HG03342 (cell line): ENCODE measurements around the gene SEMA5A.

Experiments used
- ATAC-seq: cut with Tn5 transposase; IDR thresholded peaks from one replicate; pipeline ENCODE4 v1.9.1; 2021; ENCODE audit warnings: mild to moderate bottlenecking, moderate library complexity; ENCODE audit not compliant: unreplicated experiment

SEMA5A gene

DNA sequence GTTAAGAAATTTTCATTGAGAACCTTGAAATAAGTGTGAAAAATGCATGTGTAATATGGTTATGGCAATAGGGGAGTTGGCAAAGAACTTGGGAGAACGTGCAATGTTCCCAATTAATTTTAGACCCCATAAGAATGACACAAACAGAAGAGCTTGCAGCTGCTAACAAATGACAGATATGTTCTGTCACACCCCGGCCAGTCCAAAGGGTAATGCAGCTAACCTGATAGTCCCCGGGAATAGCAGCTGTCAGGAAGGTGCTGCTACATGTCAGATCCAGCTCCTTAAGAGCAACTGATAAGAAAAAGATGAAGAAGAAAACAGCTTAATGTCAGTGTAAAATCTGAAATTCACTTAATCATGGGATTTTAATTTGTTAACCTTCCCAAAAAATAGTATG lies 30.4 kb downstream of the SEMA5A start:
- no peak for ATAC-seq

- no peak for ATAC-seq
Observed at GRCh38 chr5:9514968-9515367, 30.9 kb downstream of the SEMA5A start.

GRCh38 chr5:9513827-9514226 lies 32.0 kb downstream of the SEMA5A start:
- no peak for ATAC-seq

DNA sequence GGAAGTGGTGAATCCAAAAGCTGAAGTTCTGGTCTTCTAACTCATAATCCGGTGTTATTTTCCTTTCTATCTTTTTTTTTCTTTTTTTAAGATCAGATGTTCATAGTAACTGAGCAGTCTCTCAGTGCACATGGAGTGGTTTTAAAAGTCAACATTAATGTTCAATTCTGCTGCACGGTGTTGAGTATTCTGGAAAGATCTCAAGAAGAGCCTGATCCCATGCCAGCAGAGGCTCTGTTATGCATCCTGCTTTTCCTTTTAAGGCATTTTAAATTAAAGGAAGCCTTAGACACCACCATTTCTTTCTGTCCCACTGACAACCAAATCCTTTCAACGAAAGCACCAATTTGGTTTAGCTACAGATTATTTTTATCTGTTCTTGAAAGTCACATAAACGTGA lies 33.4 kb downstream of the SEMA5A start:
- ATAC-seq = no peak

DNA sequence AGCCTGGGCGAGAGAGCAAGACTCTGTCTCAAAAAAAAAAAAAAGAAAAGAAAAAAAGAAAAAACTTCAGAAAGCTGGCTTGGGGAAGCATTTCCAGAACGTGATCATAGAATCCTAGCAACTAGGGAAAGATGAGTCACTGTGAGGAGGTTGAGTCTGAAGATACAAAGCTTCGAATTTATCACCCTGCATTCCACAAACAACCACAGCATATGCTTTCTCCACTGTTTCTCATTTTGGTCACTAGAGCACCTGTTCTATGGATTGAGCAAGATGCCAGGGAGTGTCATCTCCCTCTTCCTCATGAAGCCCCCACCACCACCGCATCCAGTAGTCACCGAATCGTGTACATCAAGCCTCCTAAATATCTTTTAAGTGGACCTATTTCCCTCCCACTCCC lies 37.9 kb downstream of the SEMA5A start:
- no peak for ATAC-seq

GRCh38 chr5:9505225-9505624 lies 40.6 kb downstream of the SEMA5A start:
- ATAC-seq = no peak

- no peak for ATAC-seq
Observed at GRCh38 chr5:9502864-9503263, 43.0 kb downstream of the SEMA5A start.

GRCh38 chr5:9502050-9502834 lies 43.6 kb downstream of the SEMA5A start:
- ATAC-seq = no peak

- ATAC-seq = no peak
Observed at GRCh38 chr5:9500625-9501024, 45.2 kb downstream of the SEMA5A start.

DNA sequence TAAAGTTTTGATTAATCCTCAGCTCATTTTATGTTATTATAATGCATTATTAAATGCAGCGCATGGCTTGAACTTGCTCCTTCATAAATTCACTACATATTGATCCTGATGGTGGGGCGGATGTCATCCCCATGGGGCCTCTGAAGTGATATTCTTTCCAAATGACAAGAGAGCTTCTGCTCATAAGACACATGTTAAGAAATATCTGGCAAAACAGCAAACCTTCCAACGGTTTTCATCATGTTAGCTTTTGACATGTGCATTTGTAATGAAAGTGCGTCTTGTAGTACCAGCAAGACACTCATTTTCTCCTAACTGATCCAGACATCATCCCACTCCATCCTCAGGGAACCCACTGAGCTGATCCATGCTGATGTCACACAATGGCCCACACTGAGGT lies 45.7 kb downstream of the SEMA5A start:
- ATAC-seq = no peak

DNA sequence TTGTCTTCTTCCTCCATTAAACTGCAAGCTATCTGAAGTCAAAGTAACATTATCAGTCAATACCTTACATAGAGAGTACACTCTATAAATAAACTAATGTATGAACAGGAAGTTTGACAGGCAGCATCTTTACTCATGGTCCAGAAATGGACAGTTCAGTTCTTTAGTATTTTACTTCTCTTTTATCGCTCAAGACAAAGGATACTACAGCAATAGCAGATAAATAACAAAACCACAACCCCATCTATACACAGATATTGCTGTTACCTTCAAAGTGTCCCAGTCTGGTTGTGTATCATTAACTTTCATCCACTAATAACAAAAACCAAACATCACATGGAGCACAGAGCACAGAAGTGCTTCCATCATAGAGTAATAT lies 46.4 kb downstream of the SEMA5A start:
- ATAC-seq = no peak

GRCh38 chr5:9498541-9499497 lies 47.1 kb downstream of the SEMA5A start:
- ATAC-seq = no peak

DNA sequence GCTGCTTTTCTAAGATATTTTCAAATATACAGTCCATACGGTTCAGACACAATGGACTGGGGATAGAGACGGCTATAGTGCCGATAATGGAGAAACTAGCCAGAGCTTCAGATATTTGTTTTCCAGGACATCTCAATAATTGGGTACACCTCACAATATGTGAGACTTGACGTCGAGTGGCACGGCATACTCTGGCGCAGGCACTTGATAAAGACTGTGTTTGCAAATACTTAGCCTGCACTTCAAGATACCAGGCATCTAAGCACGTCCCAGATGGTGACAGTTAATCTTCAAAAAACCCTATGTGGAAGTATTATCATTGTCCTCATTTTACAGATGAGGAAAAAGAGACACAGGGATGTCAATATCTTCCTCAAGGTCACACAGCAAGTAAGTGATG lies 48.5 kb downstream of the SEMA5A start:
- ATAC-seq = no peak

DNA sequence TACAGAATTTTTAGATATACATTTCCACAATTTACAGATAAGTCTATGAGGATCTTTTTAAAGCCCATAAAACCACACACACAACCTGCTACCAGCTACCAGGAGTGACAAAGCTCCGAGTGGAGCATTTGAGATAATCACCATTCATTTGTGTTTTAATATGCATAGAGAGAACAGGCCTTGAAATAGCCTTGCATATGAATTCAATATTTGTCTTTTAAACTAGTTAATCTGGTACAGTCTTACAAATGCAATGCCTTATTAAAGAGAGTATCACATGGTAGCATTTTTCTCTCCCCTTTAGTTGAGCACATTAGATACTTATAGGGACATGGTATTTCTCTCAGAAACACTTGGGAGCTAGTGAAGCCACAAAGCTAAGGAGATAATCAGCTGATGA lies 49.1 kb downstream of the SEMA5A start:
- no peak for ATAC-seq

GRCh38 chr5:9495121-9495520 lies 50.8 kb downstream of the SEMA5A start:
- ATAC-seq = no peak

DNA sequence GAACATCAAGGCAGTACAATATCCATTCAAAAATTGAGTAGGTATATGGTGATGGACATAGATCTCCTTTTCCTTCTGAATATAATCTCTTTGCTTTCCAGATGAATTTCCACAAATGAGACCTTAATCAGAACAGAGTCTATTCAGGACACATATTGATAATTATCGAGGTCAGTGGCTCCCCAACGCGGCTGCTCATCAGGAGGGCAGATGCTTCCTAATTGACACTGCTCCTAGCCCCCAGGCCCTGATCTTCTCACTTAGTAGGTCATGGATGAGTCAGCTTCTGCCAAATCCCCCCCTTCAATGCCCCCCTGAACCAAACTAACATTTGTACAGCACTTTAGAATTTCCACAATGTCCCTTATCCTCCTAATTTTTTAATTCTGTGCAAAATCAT lies 51.6 kb downstream of the SEMA5A start:
- ATAC-seq = no peak

- ATAC-seq = no peak
Observed at GRCh38 chr5:9490494-9491097, 55.3 kb downstream of the SEMA5A start.

GRCh38 chr5:9483779-9484178 lies 62.1 kb downstream of the SEMA5A start:
- no peak for ATAC-seq

DNA sequence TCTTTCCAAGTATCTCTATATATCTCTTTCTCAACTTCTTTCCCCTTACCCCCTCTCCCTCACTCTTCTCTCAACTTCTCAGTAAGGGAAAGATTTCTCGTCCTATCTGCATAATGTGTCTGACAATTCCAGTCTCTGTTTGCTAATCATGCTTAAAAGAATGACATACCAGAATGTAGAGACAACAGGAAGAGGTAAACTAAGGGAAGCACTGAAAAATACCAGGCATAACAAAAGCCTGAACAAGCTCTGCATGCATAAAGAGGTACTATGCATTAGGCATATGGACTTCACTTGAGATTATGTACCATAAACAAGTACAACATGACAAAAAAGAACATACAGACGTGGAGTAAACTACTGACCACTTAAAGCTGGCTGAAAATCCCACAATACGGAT lies 62.6 kb downstream of the SEMA5A start:
- no peak for ATAC-seq

- ATAC-seq = no peak
Observed at GRCh38 chr5:9482381-9482780, 63.5 kb downstream of the SEMA5A start.

- no peak for ATAC-seq
Observed at GRCh38 chr5:9480499-9480898, 65.4 kb downstream of the SEMA5A start.

DNA sequence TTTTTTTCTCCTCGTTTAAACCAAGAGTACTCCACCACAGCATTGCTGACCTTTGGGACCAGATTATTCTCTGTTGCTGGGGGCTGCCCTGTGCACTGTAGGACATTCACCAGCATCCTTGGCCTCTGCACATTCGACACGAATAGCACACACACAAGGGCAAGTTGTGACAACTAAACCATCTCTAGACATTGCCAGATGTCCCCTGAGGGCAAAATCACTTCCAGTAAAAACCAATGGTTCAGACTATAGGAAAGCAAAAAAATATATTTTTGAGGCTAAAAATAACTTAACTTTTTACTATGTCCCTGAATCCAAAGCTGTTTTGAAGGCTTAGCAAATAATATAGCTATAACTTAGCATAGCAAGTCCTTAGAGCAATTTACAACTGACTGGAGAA lies 65.9 kb downstream of the SEMA5A start:
- ATAC-seq = no peak
